Progenitor cell of endocrine pancreas (in vitro differentiated cells): ENCODE results near the gene VEPH1. TPM values are rescaled to one million over a fixed set of nuclear protein-coding genes. Genes with fewer than 3 reads are reported as not detected.

Source experiments
- DNase-seq: peaks from one replicate; pipeline ENCODE4 v3.0.0; 2021; ENCODE audit warnings: low spot score; ENCODE audit not compliant: unreplicated experiment
- H3K27ac Mint-ChIP-seq: 2 replicates; pipeline ENCODE4 v1.8.0; 2021; ENCODE audit warnings: mild to moderate bottlenecking, moderate library complexity, mixed read lengths
- H3K27me3 Mint-ChIP-seq: 2 replicates; pipeline ENCODE4 v1.8.0; 2021; ENCODE audit warnings: mixed read lengths
- H3K36me3 Mint-ChIP-seq: 2 replicates; pipeline ENCODE4 v1.8.0; 2022; ENCODE audit warnings: mixed read lengths; ENCODE audit not compliant: insufficient read depth
- H3K4me1 Mint-ChIP-seq: 2 replicates; pipeline ENCODE4 v1.8.0; 2021; ENCODE audit warnings: low read depth, mixed read lengths
- H3K4me3 Mint-ChIP-seq: 2 replicates; pipeline ENCODE4 v1.8.0; 2021; ENCODE audit warnings: low read depth, mild to moderate bottlenecking, moderate library complexity, mixed read lengths
- H3K9me3 Mint-ChIP-seq: 2 replicates; pipeline ENCODE4 v1.8.0; 2021; ENCODE audit warnings: low read depth, mixed read lengths
- total RNA-seq: library from RNA; stranded (reverse); gene quantifications from 2 replicates; pipeline ENCODE4 v1.2.1, GENCODE V29; 2021
- TF ChIP-seq, protein P1 (sequence below): fragments of 200-600 bp; sonication (generic); IDR thresholded peaks from one replicate; pipeline ENCODE4 v1.5.0; 2021; ENCODE audit warnings: antibody characterized with exemption, mild to moderate bottlenecking; ENCODE audit not compliant: unreplicated experiment

VEPH1 gene
- total RNA-seq, 1 donor from 2014 or later: 12.3 TPM

DNA sequence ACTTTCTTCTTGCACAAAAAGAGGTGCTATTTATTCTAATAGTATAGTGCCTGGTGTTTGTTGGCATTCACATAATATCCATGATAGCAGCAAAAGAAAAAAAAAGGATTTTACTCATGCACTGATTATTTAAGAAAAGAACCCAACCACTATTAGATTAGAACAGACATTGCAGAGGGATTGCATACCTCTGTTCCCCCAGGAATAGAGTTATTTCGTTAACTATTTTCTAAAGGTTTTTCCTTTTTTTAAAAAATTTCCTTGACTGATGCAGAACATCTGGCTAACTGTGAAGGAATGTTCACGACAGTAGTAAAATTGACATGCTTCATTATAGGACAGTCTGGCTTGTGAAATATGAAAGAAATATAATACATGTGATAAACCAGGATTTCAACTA lies 203.1 kb downstream of the VEPH1 start:
- no peak overlapping the region for H3K4me3 Mint-ChIP-seq
- H3K36me3 Mint-ChIP-seq: no peaks in the 10 kb centered on the region
- no peaks in the 10 kb centered on the region for H3K4me1 Mint-ChIP-seq
- no peak overlapping the region for H3K27ac Mint-ChIP-seq
- TF ChIP-seq, protein P1, sequence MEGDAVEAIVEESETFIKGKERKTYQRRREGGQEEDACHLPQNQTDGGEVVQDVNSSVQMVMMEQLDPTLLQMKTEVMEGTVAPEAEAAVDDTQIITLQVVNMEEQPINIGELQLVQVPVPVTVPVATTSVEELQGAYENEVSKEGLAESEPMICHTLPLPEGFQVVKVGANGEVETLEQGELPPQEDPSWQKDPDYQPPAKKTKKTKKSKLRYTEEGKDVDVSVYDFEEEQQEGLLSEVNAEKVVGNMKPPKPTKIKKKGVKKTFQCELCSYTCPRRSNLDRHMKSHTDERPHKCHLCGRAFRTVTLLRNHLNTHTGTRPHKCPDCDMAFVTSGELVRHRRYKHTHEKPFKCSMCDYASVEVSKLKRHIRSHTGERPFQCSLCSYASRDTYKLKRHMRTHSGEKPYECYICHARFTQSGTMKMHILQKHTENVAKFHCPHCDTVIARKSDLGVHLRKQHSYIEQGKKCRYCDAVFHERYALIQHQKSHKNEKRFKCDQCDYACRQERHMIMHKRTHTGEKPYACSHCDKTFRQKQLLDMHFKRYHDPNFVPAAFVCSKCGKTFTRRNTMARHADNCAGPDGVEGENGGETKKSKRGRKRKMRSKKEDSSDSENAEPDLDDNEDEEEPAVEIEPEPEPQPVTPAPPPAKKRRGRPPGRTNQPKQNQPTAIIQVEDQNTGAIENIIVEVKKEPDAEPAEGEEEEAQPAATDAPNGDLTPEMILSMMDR: no peak
- H3K9me3 Mint-ChIP-seq: no peaks in the 10 kb centered on the region
- DNase-seq: no peak
- no peaks in the 10 kb centered on the region for H3K27me3 Mint-ChIP-seq

DNA sequence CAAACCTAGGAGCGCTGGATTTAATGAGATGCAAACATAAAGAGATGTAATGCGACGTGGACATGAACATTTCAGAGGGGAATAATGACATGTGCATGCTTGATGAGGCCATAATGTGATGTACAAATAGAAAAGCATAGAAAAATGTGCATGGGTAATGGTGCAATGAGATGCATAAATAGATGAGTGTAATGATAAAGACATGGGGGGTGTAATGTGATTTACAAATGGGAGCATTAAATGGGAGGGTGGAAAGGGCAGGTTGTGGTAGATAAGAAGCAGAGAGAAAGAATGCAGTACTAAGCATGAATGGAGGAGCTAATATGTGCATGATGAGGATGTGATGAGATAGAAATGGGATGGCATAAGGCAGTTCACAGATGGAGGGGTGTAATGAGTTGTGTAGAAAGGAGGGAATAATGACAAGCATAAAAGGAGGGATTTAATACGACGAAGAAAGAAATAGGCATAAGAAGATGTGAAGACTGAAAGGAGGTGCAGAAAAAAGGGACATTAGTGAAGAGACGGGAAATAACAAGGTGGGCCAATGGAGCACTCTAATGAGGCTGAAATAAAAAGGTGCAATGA lies 205.8 kb downstream of the VEPH1 start:
- Mint-ChIP-seq H3K4me1 (no peaks in the 10 kb centered on the region), H3K27ac (no peak overlapping the region), H3K4me3 (no peak overlapping the region), H3K27me3 (no peaks in the 10 kb centered on the region), H3K36me3 (no peaks in the 10 kb centered on the region), H3K9me3 (no peaks in the 10 kb centered on the region)
- DNase-seq: no peak
- TF ChIP-seq, protein P1: no peak

DNA sequence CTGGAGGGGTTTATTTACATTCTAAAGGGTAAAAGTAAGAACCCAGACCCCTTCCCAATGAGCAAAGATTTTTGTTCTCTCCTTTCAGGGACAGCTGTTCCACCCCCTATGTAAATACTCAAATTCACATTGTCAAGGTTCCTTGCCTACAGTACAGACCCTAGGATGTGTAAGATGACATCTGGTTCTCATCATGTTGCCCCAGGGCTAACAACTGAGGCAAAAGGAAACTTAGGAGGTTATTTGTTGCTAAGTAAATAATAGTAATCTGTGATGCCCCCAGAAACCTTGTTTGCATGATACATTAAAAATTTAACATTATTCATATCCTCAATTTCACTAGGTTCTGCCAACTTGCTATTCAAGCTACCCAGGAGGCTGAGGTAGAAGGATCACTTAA lies 208.3 kb downstream of the VEPH1 start:
- H3K4me3 Mint-ChIP-seq: no peak overlapping the region
- no peak for DNase-seq
- TF ChIP-seq, protein P1: no peak
- no peaks in the 10 kb centered on the region for H3K36me3 Mint-ChIP-seq
- H3K4me1 Mint-ChIP-seq: no peaks in the 10 kb centered on the region
- H3K27ac Mint-ChIP-seq: no peak overlapping the region
- no peaks in the 10 kb centered on the region for H3K27me3 Mint-ChIP-seq
- no peaks in the 10 kb centered on the region for H3K9me3 Mint-ChIP-seq

- no peaks in the 10 kb centered on the region for H3K4me1 Mint-ChIP-seq
These were observed 208.7 kb downstream of the VEPH1 start for GRCh38 chr3:157294491-157294890.

GRCh38 chr3:157290766-157291165 lies 212.4 kb downstream of the VEPH1 start:
- Mint-ChIP-seq H3K4me1 (no peaks in the 10 kb centered on the region), H3K27me3 (no peaks in the 10 kb centered on the region), H3K9me3 (no peaks in the 10 kb centered on the region), H3K27ac (no peak overlapping the region), H3K4me3 (no peak overlapping the region), H3K36me3 (no peaks in the 10 kb centered on the region)
- TF ChIP-seq, protein P1: no peak
- no peak for DNase-seq

More at GRCh38 chr3:157294491-157294890, 208.7 kb downstream of the VEPH1 start:
- H3K9me3 Mint-ChIP-seq: no peaks in the 10 kb centered on the region
- no peaks in the 10 kb centered on the region for H3K27me3 Mint-ChIP-seq
- TF ChIP-seq, protein P1: no peak
- H3K36me3 Mint-ChIP-seq: no peaks in the 10 kb centered on the region
- DNase-seq: no peak
- no peak overlapping the region for H3K27ac Mint-ChIP-seq
- no peak overlapping the region for H3K4me3 Mint-ChIP-seq
